Measurements from ENCODE around the gene RBP5.
A peak's percentile ranks its signal among the peaks of the same experiment; 100 is the strongest.

Gene RBP5

GRCh38 chr12:7117670-7118069 lies 11.0 kb downstream of the RBP5 start:
- H3K36me3 ChIP-seq = no peaks in the 10 kb centered on the region
- no peaks in the 10 kb centered on the region for H3K9me3 ChIP-seq
- TF ChIP-seq CTCF (IDR thresholded peaks at IDR 0.05; ENCODE audit: low read depth, low read length) = no peak
- H3K4me3 ChIP-seq (ENCODE audit: low read depth, low read length) = no peak overlapping the region
- DNase-seq = no peak
- no peaks in the 10 kb centered on the region for H3K4me1 ChIP-seq
- no peaks in the 10 kb centered on the region for H3K27me3 ChIP-seq

GRCh38 chr12:7116916-7117315 lies 11.8 kb downstream of the RBP5 start:
- no peaks in the 10 kb centered on the region for H3K4me1 ChIP-seq
- no peaks in the 10 kb centered on the region for H3K27me3 ChIP-seq
- no peak for TF ChIP-seq CTCF (IDR thresholded peaks at IDR 0.05; ENCODE audit: low read depth, low read length)
- H3K36me3 ChIP-seq = no peaks in the 10 kb centered on the region
- no peak for DNase-seq
- no peak overlapping the region for H3K4me3 ChIP-seq (ENCODE audit: low read depth, low read length)
- no peaks in the 10 kb centered on the region for H3K9me3 ChIP-seq

- H3K36me3 ChIP-seq = no peaks in the 10 kb centered on the region
- H3K4me3 ChIP-seq (ENCODE audit: low read depth, low read length) = no peak overlapping the region
- DNase-seq = no peak
- H3K9me3 ChIP-seq = no peaks in the 10 kb centered on the region
- no peaks in the 10 kb centered on the region for H3K4me1 ChIP-seq
- no peaks in the 10 kb centered on the region for H3K27me3 ChIP-seq
- TF ChIP-seq CTCF (IDR thresholded peaks at IDR 0.05; ENCODE audit: low read depth, low read length) = no peak
These were observed 12.5 kb downstream of the RBP5 start for GRCh38 chr12:7116196-7116595.

GRCh38 chr12:7114851-7115250 lies 13.8 kb downstream of the RBP5 start:
- Histone ChIP-seq H3K36me3 (no peaks in the 10 kb centered on the region), H3K27me3 (no peaks in the 10 kb centered on the region), H3K9me3 (no peaks in the 10 kb centered on the region), H3K4me3 (ENCODE audit: low read depth, low read length) (no peak overlapping the region), H3K4me1 (no peaks in the 10 kb centered on the region)
- DNase-seq = no peak
- TF ChIP-seq CTCF (IDR thresholded peaks at IDR 0.05; ENCODE audit: low read depth, low read length) = no peak

- Histone ChIP-seq H3K4me1 (no peaks in the 10 kb centered on the region), H3K9me3 (no peaks in the 10 kb centered on the region), H3K4me3 (ENCODE audit: low read depth, low read length) (no peak overlapping the region), H3K36me3 (no peaks in the 10 kb centered on the region), H3K27me3 (no peaks in the 10 kb centered on the region)
- no peak for TF ChIP-seq CTCF (IDR thresholded peaks at IDR 0.05; ENCODE audit: low read depth, low read length)
- no peak for DNase-seq
These were observed 14.7 kb downstream of the RBP5 start for GRCh38 chr12:7114008-7114407.

- no peak overlapping the region for H3K4me3 ChIP-seq (ENCODE audit: low read depth, low read length)
These were observed 15.3 kb downstream of the RBP5 start for GRCh38 chr12:7113389-7113871.

More at GRCh38 chr12:7113389-7113871, 15.3 kb downstream of the RBP5 start:
- no peaks in the 10 kb centered on the region for H3K4me1 ChIP-seq
- no peaks in the 10 kb centered on the region for H3K36me3 ChIP-seq
- H3K9me3 ChIP-seq = no peaks in the 10 kb centered on the region
- TF ChIP-seq CTCF (IDR thresholded peaks at IDR 0.05; ENCODE audit: low read depth, low read length) = peak; percentile 89
- no peaks in the 10 kb centered on the region for H3K27me3 ChIP-seq
- no peak for DNase-seq

All from BE2C (cell line).